Esophagus muscularis mucosa (tissue), 4 donors: ENCODE measurements around the gene LRP8.

Experiments
- CTCF ChIP-seq, 3 experiments: fragments of 200-600 bp in 2 of 3; fragments of 450-650 bp in 1 of 3; sonication (generic) in 2 of 3; IDR thresholded peaks; one replicate each; pipeline ENCODE4 v1.5.1; 2017 to 2019; ENCODE audit warnings: antibody characterized with exemption in 3 of 3, mild to moderate bottlenecking in 2 of 3, moderate library complexity in 1 of 3
- EP300 ChIP-seq: sonication (generic); formaldehyde crosslinking; IDR thresholded peaks from one replicate; pipeline ENCODE4 v1.6.1; 2017; ENCODE audit warnings: antibody characterized with exemption
- POLR2A ChIP-seq: fragments of 450-650 bp; IDR thresholded peaks from one replicate; pipeline ENCODE4 v1.6.1; 2017; ENCODE audit warnings: antibody characterized with exemption, moderate library complexity, mild to moderate bottlenecking, low read depth
- POLR2AphosphoS5 ChIP-seq, 2 donors: sonication (generic); formaldehyde crosslinking; IDR thresholded peaks; one replicate each; pipeline ENCODE4 v1.6.1; 2017; ENCODE audit warnings: antibody characterized with exemption in 2 of 2

- TF ChIP-seq CTCF (IDR thresholded peaks at IDR 0.05) (no peak), POLR2A (no peak), EP300 (no peak), POLR2AphosphoS5 (IDR thresholded peaks at IDR 0.05) (no peak)
These were observed 10.6 kb upstream of the LRP8 start for GRCh38 chr1:53338423-53338822.
